CD14-positive monocyte (primary cell): ENCODE data around the gene CYP3A4. TPM values are rescaled to one million over a fixed set of nuclear protein-coding genes. Genes with fewer than 3 reads are reported as not detected.

ENCODE experiments used
- DNase-seq, 3 donors: peaks; one replicate each; pipeline ENCODE4 v3.0.0-alpha.2; 2011 to 2022
- H2AFZ ChIP-seq: 2 replicates; pipeline ENCODE4 v1.6.0; 2012; ENCODE audit warnings: mild to moderate bottlenecking, low read depth, low read length, inconsistent platforms; ENCODE audit not compliant: insufficient read depth, poor library complexity, severe bottlenecking
- H3K27ac ChIP-seq, 2 donors: 1 replicate in 1 of 2; 2 replicates in 1 of 2; pipeline ENCODE4 v1.5.1; 2012 to 2013; ENCODE audit warnings: low read length in 2 of 2, control low read depth in 1 of 2, inconsistent platforms in 1 of 2, low read depth in 1 of 2, mild to moderate bottlenecking in 1 of 2
- H3K27me3 ChIP-seq, 2 donors: one replicate each; pipeline versions ENCODE4 v1.6.0 to v1.6.1; 2011 to 2013; ENCODE audit warnings: low read length in 2 of 2; ENCODE audit not compliant: control insufficient read depth in 2 of 2, insufficient read depth in 2 of 2
- H3K36me3 ChIP-seq, 2 donors: replicated peaks in 1 of 2; 1 replicate in 1 of 2; 2 replicates in 1 of 2; pipeline versions ENCODE4 v1.5.1 to v1.6.1; 2012 to 2013; ENCODE audit warnings: low read length in 2 of 2, control low read depth in 1 of 2, inconsistent platforms in 1 of 2, mild to moderate bottlenecking in 1 of 2; ENCODE audit not compliant: insufficient read depth in 2 of 2, control insufficient read depth in 1 of 2
- H3K4me1 ChIP-seq, 2 donors: 1 replicate in 1 of 2; 2 replicates in 1 of 2; pipeline versions ENCODE4 v1.5.1 to v1.6.1; 2012 to 2013; ENCODE audit warnings: low read length in 2 of 2, control low read depth in 1 of 2, inconsistent platforms in 1 of 2, mild to moderate bottlenecking in 1 of 2, moderate library complexity in 1 of 2; ENCODE audit not compliant: insufficient read depth in 2 of 2, control insufficient read depth in 1 of 2
- H3K4me2 ChIP-seq: replicated peaks from 2 replicates; pipeline ENCODE3; 2012; ENCODE audit warnings: low read length, moderate library complexity, mild to moderate bottlenecking; ENCODE audit not compliant: poor library complexity, severe bottlenecking; ENCODE audit errors: extremely low read depth
- H3K4me3 ChIP-seq, 3 experiments: fragments of 200-600 bp in 1 of 3; sonication (generic) in 1 of 3; replicated peaks in 1 of 3; 1 replicate in 2 of 3; 2 replicates in 1 of 3; pipeline ENCODE4 v1.5.1; 2011 to 2013; ENCODE audit warnings: low read length in 3 of 3, mild to moderate bottlenecking in 3 of 3, control low read depth in 2 of 3, low read depth in 2 of 3, inconsistent platforms in 1 of 3, moderate library complexity in 1 of 3
- H3K79me2 ChIP-seq: 2 replicates; pipeline ENCODE4 v1.6.0; 2012; ENCODE audit warnings: mild to moderate bottlenecking, control low read depth, inconsistent platforms, low read length, moderate library complexity; ENCODE audit not compliant: insufficient read depth
- H3K9ac ChIP-seq: 2 replicates; pipeline ENCODE4 v1.6.0; 2017; ENCODE audit warnings: low read length, mild to moderate bottlenecking; ENCODE audit not compliant: insufficient read depth, poor library complexity, severe bottlenecking
- H3K9me3 ChIP-seq, 2 donors: replicated peaks in 1 of 2; 1 replicate in 1 of 2; 2 replicates in 1 of 2; pipeline versions ENCODE4 v1.5.1 to v1.6.1; 2012 to 2013; ENCODE audit warnings: low read length in 2 of 2, control low read depth in 1 of 2; ENCODE audit not compliant: control insufficient read depth in 1 of 2, insufficient read depth in 1 of 2
- H4K20me1 ChIP-seq: 2 replicates; pipeline ENCODE4 v1.6.0; 2012; ENCODE audit warnings: mild to moderate bottlenecking, low read length, control low read depth, moderate library complexity; ENCODE audit not compliant: insufficient read depth
- H3K27ac Mint-ChIP-seq, 7 donors: one replicate each; pipeline ENCODE4 v1.8.0; 2020; ENCODE audit warnings: mild to moderate bottlenecking in 7 of 7, mixed read lengths in 7 of 7, moderate library complexity in 6 of 7, inconsistent platforms in 2 of 7
- H3K27me3 Mint-ChIP-seq, 3 donors: one replicate each; pipeline ENCODE4 v1.8.0; 2021 to 2022; ENCODE audit warnings: low read depth in 3 of 3, mild to moderate bottlenecking in 3 of 3, mixed read lengths in 3 of 3, moderate library complexity in 3 of 3, inconsistent platforms in 1 of 3
- H3K36me3 Mint-ChIP-seq, 2 donors: one replicate each; pipeline ENCODE4 v1.8.0; 2020; ENCODE audit warnings: mixed read lengths in 2 of 2, inconsistent platforms in 1 of 2, mild to moderate bottlenecking in 1 of 2
- H3K4me1 Mint-ChIP-seq: one replicate; pipeline ENCODE4 v1.8.0; 2020; ENCODE audit warnings: mild to moderate bottlenecking, mixed read lengths
- H3K4me3 Mint-ChIP-seq, 2 donors: one replicate each; pipeline ENCODE4 v1.8.0; 2020; ENCODE audit warnings: mild to moderate bottlenecking in 2 of 2, mixed read lengths in 2 of 2, moderate library complexity in 1 of 2
- H3K9me3 Mint-ChIP-seq, 7 donors: one replicate each; pipeline ENCODE4 v1.8.0; 2020 to 2022; ENCODE audit warnings: mixed read lengths in 7 of 7, mild to moderate bottlenecking in 6 of 7, moderate library complexity in 6 of 7, inconsistent platforms in 2 of 7
- CTCF ChIP-seq: fragments of 200-600 bp; IDR thresholded peaks from one replicate; pipeline ENCODE4 v1.8.0; 2022; ENCODE audit warnings: antibody characterized with exemption, mild to moderate bottlenecking
- WGBS: methylation state at CpG from one replicate; pipeline ENCODE4 v1.1.5; 2013; ENCODE audit warnings: missing lambda C conversion rate; ENCODE audit not compliant: insufficient coverage; 5-methylcytosine and 5-hydroxymethylcytosine counted together
- intact Hi-C, 2 donors: fragments of 100-400 bp; cut with micrococcal nuclease; formaldehyde crosslinking; loops; one replicate each; pipeline versions ENCODE4 v1.15.0 to v1.15.1; 2023
- polyA plus RNA-seq, 3 donors: library from polyadenylated mRNA; depleted of rRNA in 1 of 3; unstranded in 2 of 3; stranded (reverse) in 1 of 3; fragments of 300-500 nt in 2 of 3; fragments of >200 nt in 1 of 3; fragmentation: Illumina TruSeq in 2 of 3; gene quantifications; 1 replicate in 2 of 3; 2 replicates in 1 of 3; pipeline ENCODE4 v1.2.3, GENCODE V29; 2012 to 2021

Gene CYP3A4
- polyA plus RNA-seq, 3 donors, result not detected

DNA sequence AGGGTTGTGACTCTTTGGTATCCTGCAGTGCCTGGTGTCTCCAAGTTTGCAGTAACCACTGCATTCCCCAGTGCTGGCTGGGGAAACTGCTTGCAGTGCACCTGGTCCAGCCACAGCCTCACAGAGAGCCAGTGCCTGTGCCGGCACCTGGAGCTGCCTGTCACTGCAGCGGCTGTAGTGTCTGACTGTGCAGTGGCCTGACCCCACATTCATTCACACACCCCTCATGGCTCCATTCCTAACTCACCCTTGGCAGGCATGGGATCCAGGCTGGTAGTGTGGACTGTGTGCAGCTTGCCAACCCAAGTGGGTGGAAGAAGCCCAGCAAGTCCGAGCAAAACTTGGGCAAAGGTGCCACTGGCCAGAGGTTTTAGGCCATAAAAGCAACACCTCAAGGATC is 40.1 kb upstream of the CYP3A4 start:
- H3K9me3 Mint-ChIP-seq, result peaks cover 0 to 4% (median 0%) of the 10 kb centered on the region in 7 donors
- TF ChIP-seq CTCF, result no peak
- intact Hi-C loops, result no loop called here

GRCh38 chr7:99822731-99823718 is 39.0 kb upstream of the CYP3A4 start:
- no peak overlapping the region for H3K27ac ChIP-seq
- no peaks in the 10 kb centered on the region for H3K36me3 ChIP-seq
- H3K9ac ChIP-seq, result no peak overlapping the region
- H3K4me2 ChIP-seq, result no peak overlapping the region
- Mint-ChIP-seq H3K4me1 (no peaks in the 10 kb centered on the region), H3K27me3 (peaks cover 11 to 26% (median 15%) of the 10 kb centered on the region in 3 donors), H3K4me3 (no peak overlapping the region), H3K27ac (peak overlapping the region in 1 of 7 donors; percentile 21), H3K9me3 (peaks cover 0 to 4% (median 0%) of the 10 kb centered on the region in 7 donors), H3K36me3 (no peaks in the 10 kb centered on the region)
- H3K79me2 ChIP-seq, result no peaks in the 10 kb centered on the region
- WGBS, result 86% methylated on average over 3 of the region's 4 CpGs
- no peak overlapping the region for H2AFZ ChIP-seq
- DNase-seq, result no peak
- H3K27me3 ChIP-seq, result peaks cover 3 to 4% of the 10 kb centered on the region in 2 donors
- no peaks in the 10 kb centered on the region for H4K20me1 ChIP-seq
- no peak overlapping the region for H3K4me3 ChIP-seq
- intact Hi-C loops, result no loop called here
- no peaks in the 10 kb centered on the region for H3K9me3 ChIP-seq
- no peak for TF ChIP-seq CTCF
- no peaks in the 10 kb centered on the region for H3K4me1 ChIP-seq

More for the DNA sequence above, 40.1 kb upstream of the CYP3A4 start:
- Histone ChIP-seq H3K36me3 (no peaks in the 10 kb centered on the region), H2AFZ (no peak overlapping the region), H4K20me1 (no peaks in the 10 kb centered on the region), H3K9ac (no peak overlapping the region), H3K79me2 (no peaks in the 10 kb centered on the region), H3K4me2 (no peak overlapping the region), H3K27me3 (peaks cover 3 to 4% of the 10 kb centered on the region in 2 donors), H3K27ac (no peak overlapping the region), H3K9me3 (no peaks in the 10 kb centered on the region), H3K4me3 (no peak overlapping the region), H3K4me1 (no peaks in the 10 kb centered on the region)
- DNase-seq, result no peak
- Mint-ChIP-seq H3K4me1 (no peaks in the 10 kb centered on the region), H3K27ac (no peak overlapping the region), H3K36me3 (no peaks in the 10 kb centered on the region), H3K4me3 (no peak overlapping the region), H3K27me3 (peaks cover 14 to 26% (median 15%) of the 10 kb centered on the region in 3 donors)
- WGBS, result no CpG with 5 or more reads among the region's 3 CpGs
